AG09319 (cell line): ENCODE results near the gene HHIPL1.

Experiments used
- DNase-seq: peaks from one replicate; pipeline ENCODE4 v3.0.0-alpha.2; 2010; ENCODE audit warnings: low read depth; ENCODE audit errors: extremely low read depth
- TF ChIP-seq, protein P1 (sequence below): IDR thresholded peaks from 2 replicates; pipeline ENCODE4 v1.5.1; 2011; ENCODE audit warnings: low read depth, mild to moderate bottlenecking, inconsistent platforms, low read length, moderate library complexity

The HHIPL1 gene

DNA sequence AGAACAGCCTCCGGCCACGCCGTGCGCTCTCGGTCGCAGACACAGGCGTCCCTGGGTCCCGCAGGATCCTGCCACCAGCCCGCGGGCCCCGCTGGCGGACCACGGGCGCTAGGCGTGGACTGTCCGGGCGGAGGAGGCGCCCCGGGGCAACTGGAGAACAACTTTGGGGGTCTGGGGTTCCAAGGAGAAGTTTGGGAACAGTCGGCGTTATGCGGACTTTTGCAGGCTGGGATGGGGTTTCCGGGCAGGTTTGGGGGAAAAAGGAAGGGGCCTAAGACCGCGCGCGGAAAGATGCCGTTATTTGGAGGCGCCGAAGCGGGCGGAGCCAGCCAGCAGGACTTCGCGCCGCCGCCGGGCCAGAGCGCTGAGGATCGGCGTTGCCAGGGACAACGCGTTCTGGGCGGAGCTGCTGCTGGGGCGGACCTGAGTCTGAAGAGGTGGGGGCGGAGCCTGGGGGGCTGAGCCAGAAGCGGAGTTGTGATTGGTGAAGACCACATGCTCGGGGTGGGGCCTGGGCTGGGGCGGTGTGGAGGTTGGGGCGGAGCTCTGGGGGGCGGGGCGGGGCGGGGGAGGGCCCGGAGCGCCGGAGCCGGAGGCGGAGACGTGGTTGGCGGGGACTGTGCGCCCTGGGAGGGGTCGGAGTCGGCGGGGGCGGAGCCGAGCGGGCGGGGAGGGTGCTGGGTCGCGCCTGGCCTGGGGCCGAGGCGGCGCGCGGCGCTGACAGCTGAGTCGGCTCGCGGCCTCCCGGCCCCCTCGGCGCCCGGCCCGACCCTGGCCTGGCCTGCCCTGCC lies 38.9 kb downstream of the HHIPL1 start, which contains the start of gene CYP46A1:
CYP46A1 (plus strand) TSS at position 680 of the 791 bp plus-strand sequence. CDS start 120 bp downstream, outside the sequence.
- TF ChIP-seq, protein P1, sequence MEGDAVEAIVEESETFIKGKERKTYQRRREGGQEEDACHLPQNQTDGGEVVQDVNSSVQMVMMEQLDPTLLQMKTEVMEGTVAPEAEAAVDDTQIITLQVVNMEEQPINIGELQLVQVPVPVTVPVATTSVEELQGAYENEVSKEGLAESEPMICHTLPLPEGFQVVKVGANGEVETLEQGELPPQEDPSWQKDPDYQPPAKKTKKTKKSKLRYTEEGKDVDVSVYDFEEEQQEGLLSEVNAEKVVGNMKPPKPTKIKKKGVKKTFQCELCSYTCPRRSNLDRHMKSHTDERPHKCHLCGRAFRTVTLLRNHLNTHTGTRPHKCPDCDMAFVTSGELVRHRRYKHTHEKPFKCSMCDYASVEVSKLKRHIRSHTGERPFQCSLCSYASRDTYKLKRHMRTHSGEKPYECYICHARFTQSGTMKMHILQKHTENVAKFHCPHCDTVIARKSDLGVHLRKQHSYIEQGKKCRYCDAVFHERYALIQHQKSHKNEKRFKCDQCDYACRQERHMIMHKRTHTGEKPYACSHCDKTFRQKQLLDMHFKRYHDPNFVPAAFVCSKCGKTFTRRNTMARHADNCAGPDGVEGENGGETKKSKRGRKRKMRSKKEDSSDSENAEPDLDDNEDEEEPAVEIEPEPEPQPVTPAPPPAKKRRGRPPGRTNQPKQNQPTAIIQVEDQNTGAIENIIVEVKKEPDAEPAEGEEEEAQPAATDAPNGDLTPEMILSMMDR = no peak
- DNase-seq = peak; percentile 99

DNA sequence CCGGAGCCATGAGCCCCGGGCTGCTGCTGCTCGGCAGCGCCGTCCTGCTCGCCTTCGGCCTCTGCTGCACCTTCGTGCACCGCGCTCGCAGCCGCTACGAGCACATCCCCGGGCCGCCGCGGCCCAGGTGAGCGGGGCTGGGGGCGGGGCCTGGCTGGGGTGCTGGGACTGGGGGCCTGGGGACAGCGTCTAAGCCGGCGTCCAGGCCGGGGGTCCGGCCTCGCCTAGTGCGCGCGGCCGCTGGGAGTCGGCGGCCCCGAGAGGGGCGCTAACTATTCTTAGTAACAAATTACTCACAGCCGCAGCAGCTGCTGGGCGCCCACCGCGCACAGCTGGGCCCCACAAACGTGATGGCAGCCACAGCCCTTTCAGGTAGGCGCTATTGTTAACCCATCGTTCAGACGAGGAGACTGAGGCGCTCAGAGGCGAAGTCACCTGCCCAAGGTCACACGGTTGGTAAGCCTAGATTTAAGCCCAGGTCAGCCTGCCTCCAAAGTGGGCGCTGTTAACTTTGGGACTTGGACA lies 39.5 kb downstream of the HHIPL1 start:
- DNase-seq = no peak
- TF ChIP-seq, protein P1 = no peak

DNA sequence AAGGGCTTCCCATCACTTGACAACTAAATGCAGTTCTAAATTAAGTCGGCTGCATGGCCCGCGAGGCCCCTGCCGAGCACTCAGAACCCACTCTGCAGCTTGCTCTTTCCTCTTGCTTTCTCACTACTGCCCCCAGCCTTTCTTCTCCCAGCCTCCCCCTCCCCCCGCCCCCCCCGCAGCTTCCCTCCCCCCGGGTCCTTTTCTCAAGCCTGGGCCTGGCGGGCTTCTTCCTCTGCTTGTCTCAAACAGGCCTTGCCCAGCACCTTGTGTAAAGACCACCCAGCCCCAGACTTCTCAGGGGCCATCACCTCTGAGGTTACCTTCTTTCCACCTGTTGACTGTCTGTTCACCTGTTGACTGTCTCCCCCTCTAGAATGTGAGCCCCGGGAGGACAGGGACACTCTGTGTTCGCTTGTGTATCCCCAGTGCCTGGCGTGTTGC lies 40.2 kb downstream of the HHIPL1 start:
- DNase-seq = no peak
- TF ChIP-seq, protein P1 = no peak

DNA sequence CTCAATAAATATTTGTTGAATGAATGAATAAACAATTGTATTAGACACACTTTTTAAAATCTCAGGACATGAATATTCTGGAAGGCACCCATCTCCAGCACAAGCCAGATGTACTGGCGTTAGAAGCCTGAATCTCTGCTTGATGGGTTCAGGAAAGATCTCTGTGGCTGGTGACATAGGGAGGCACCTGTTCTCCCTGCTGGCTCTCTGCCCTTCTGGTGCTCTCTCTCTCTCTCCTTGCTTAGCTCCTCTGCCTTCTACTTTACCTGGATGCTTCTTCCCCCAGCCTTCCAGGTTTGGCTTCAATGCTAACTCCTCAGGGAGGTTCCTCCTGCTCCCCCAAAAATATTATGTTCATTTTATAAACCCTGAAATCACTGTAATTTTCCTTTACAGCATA lies 40.7 kb downstream of the HHIPL1 start:
- DNase-seq = no peak
- TF ChIP-seq, protein P1 = no peak

DNA sequence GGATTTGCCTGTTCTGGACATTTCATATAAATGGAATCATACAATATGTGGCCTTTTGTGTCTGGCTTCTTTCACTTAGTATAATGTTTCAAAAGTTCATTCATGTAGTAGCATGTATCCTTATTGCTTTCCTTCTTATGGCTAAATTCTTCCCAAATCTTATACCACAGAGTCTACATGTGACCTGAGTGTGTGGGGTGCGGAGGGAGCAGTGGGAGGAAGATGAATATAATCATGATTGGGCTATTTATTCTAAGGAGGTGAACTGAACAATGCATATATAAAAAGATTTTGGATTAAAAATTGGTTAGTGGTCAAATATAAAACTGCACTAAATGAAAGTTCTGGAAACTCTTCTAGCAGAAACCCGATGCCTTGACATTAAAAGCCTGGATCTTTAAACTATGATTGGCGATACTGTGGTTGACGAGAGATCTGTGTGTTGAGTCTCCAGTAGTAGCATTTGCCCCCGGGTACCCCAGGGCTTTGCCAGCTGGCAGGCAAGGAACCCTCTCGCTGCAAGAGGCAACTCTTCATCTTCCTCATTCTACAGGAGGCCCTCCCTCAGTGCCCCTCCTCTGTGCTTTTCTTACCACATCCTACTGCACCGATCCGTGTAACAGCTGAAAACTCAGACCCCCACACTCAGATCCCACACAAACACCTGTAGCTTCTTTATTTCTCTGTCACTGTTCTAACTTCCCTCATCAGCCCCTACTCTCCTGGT lies 41.8 kb downstream of the HHIPL1 start:
- DNase-seq = no peak

DNA sequence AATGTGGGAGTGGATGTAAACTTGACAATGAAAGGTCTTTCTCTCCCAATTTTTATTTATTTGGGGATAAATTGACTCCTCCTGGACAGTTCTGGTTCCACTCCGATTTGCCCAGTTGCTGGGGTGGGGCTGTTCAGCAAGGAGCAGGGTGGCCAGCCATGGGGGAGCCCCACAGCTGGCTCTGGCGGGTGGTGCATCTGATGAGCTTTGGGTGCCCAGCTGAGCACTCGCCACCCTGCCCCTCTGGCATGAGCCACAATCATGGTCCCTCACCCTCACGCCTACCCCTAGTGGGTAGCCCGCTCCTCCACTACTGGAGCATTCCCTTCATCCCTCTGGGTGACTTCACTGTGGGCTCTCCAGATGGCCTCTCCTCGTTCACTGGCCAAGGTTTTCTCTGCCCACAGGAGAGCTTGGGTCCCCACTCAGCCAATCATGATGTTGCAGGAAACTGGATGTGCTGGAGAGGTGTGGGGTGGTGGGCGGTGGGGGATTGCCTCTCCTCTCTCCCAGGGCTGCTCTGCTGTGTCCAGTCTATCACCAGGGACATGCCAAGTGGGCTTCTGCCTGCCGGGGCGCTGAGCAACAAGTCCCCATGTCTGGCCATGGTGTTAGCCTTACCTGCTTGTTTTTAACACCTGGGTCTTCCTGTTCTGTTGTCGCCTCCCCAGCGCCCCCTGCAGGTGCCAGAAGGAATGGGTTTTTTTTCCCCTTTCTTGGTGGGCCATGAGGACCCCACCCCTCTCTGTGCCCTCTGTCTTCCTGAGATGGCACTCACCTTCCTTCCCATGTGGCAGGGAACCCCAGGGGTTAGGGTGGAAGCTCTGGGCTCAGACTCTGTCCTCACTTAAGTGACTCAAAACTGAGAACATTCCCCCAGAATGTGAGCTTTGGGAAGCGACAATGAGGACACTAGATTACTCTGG lies 42.6 kb downstream of the HHIPL1 start:
- DNase-seq = no peak
- TF ChIP-seq, protein P1 = peak; percentile 52

More for the DNA sequence above, 41.8 kb downstream of the HHIPL1 start:
- TF ChIP-seq, protein P1 = no peak
